Measurements from ENCODE around the gene MED15.
"Not testable (repeated sequence)": the region's sequence is repeated elsewhere in the genome, so short reads cannot be mapped to it uniquely, and the experiment has no call there.

DNA sequence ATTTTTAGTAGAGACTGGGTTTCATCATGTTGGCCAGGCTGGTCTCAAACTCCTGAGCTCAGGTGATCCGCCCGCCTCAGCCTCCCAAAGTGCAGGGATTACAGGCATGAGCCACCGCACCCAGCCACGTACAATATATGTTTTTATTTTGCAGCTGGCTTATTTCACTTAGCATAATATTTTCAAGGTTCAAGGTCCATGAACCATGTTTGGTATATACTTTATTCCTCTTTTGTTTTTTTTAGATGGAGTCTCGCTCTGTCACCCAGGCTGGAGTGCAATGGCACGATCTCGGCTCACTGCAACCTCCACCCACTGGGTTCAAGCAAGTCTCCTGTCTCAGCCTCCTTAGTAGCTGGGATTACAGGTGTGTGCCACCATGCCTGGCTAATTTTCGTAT is 31.5 kb downstream of the MED15 start:
- TF ChIP-seq, protein P1, sequence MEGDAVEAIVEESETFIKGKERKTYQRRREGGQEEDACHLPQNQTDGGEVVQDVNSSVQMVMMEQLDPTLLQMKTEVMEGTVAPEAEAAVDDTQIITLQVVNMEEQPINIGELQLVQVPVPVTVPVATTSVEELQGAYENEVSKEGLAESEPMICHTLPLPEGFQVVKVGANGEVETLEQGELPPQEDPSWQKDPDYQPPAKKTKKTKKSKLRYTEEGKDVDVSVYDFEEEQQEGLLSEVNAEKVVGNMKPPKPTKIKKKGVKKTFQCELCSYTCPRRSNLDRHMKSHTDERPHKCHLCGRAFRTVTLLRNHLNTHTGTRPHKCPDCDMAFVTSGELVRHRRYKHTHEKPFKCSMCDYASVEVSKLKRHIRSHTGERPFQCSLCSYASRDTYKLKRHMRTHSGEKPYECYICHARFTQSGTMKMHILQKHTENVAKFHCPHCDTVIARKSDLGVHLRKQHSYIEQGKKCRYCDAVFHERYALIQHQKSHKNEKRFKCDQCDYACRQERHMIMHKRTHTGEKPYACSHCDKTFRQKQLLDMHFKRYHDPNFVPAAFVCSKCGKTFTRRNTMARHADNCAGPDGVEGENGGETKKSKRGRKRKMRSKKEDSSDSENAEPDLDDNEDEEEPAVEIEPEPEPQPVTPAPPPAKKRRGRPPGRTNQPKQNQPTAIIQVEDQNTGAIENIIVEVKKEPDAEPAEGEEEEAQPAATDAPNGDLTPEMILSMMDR (IDR thresholded peaks at IDR 0.05) = not testable (repeated sequence)
- not testable (repeated sequence) for TF ChIP-seq POLR2AphosphoS5, POLR2A (IDR thresholded peaks at IDR 0.05)
